HG03378 (cell line): ENCODE results near the gene ADD3.

Source experiments
- ATAC-seq: cut with Tn5 transposase; IDR thresholded peaks from one replicate; pipeline ENCODE4 v1.9.1; 2021; ENCODE audit warnings: mild to moderate bottlenecking, moderate library complexity; ENCODE audit not compliant: unreplicated experiment

ADD3 gene

DNA sequence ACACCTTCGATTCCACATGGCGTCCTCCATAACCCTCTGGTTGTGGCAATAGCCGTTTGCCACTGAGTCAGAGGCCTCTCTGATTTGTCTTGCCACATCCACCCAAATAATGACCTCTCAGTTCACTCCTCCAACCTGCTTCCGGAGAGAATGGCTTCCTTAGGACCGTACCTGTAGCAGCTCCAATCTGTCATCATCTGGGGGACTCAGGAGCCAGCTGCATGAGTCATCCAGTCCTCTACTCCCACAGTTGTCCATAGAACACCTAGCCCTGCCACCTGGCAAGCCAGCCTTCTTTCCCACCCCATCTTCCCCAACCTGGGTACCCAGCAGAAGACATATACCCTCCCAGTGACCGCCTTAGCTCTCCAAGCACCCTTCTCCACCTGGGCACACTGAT is 135.2 kb downstream of the ADD3 start:
- ATAC-seq = no peak

DNA sequence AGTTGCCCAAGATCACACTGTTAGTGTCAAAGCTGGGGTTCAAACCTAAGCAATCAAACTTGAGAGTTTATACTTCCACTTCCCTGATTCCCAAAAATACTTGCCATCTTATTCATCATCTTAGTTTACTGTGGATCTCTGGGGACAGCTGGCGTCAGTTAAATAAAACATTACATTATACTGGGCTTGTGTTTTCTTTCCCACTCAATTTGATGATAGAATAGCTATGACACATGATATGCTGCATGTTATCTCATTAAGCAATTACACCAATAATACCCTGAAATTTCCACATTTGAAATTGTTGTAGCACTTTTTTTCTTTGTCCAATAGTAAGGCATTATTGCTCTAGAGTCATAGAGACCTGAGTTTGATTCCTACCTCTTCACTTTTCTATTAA is 136.7 kb downstream of the ADD3 start:
- ATAC-seq = no peak

DNA sequence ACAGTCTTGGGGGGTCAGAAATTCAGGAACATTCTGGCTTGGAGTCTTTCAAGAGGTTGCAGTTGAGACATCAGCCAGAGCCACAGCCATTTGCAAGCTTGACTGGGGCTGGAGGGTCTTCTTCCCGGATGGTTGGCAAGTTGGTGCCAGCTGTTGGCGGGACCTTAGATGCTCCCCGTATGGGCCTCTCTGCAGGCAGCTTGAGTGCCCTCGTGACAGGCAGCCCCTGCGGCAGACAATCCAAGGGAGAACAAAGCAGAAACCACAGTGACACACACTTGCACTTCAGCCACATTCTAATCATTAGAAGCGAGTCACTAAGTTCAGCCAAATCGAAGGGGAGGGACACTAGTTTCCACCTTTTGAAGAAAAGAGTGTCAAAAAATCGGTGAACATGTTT is 140.2 kb downstream of the ADD3 start:
- no peak for ATAC-seq

DNA sequence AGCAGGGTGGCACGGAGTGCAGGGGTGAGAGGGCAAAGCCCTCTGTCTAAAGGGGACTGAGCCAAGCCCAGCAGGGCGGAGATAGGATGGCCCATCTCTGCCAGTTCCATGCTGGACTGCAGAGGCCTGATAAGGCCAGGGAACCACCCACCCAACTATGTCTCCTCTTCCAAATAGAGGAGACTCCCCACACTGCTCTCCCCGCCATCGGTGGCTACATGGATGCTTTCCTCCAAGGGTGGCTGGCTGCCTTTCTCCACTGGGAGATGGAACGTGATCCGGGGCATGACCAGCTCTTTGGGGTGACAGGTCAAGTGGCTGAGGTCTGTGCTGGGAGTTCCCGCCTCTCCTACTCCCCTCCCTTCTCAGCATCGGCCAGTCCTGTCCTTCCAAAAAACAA is 141.5 kb downstream of the ADD3 start:
- no peak for ATAC-seq

DNA sequence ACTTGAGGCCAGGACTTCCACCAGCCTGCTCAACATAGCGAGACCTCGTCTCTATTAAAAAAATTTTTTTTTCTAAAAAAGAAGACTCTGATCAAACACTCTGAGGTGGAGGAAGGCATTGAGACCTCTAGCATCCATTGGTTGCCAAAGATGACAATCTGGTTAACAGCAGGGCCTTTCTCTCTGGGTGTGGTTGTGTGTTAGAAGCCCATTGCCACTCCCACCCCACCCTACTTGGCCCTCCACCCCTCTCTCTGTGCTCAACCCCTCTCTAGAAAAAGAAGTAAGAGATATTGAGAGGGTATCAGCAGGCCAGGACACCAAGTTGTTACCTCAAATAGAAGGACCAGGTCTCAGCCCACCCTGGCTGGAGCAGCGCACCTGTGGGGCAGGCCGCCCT is 142.3 kb downstream of the ADD3 start:
- ATAC-seq = no peak

DNA sequence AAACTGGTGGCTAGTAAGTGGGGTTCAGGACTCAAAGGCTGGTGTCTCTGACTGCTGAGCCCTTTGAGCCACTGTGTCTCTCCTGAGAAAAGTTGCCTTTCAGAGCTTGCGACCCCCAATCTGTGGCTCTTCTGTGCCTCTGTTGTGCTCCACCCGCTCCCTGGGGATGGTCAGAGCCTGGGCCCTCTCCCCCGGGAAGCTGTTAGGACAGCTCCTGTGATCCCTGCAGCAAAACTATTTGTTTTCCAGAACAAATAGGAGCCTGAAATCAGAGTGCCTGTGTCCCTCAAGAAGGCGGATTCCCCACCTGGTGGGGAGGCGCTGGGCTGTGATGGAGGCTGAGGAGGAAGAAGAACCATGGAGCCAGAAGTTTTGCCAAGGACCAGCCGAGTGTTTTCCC is 143.2 kb downstream of the ADD3 start:
- no peak for ATAC-seq

DNA sequence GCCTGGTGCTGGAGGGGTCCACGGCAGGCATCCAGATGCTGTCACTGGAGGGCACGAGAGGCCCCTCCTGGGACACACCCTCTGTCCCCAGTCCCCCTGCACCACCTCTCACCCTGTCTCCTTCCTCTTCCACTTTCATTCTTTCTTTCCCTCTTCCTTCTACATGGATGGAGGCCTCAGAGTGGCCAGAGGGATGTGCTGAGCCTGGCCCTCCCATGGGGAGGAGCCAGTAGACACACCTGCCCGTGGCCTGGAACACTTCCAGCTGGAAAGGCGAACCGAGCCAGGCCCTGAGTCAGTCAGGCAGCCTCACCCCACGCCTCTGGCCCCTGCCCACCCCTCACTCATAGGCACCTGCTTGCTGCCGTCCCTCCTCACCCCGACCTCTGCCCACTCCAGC is 143.7 kb downstream of the ADD3 start:
- ATAC-seq = no peak

DNA sequence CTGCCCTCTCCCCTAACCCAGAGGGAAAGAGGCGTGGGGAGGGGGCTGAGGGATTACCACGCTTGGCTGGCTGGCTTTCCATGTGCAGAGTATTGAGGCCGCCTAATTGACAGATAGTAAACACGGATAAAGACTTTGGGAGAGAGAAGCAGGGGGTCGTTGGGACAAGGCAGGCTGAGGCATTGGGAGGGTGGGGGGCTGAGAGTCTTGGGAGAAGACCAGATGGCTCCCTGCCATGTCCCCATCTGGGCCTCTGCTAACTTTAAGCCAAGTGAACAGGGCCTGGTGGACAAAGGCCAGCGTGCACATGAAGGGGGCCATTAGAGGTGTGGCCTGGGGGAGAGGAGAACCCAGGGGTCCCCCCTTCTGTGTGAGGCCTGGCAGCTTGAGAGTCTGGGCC is 144.2 kb downstream of the ADD3 start:
- ATAC-seq = no peak

DNA sequence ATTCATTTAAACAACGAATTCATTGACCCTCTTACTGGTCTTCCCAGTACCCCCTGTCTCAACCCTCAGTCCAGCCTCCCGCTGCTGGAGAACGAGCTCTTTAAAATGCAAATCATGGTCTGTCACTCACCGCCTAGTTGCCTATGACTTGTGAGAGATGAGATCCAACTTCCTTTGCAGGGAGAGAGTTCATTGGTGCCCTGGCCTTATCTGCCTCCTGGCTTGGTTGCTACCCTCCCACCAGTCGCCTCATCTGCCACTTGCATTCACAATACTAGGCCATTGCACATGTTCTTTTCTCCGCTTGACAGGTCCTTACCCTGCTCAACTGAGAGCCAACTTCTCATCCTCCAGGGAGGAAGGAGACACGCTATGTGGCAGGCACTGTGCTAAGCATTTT is 145.6 kb downstream of the ADD3 start:
- ATAC-seq = no peak

DNA sequence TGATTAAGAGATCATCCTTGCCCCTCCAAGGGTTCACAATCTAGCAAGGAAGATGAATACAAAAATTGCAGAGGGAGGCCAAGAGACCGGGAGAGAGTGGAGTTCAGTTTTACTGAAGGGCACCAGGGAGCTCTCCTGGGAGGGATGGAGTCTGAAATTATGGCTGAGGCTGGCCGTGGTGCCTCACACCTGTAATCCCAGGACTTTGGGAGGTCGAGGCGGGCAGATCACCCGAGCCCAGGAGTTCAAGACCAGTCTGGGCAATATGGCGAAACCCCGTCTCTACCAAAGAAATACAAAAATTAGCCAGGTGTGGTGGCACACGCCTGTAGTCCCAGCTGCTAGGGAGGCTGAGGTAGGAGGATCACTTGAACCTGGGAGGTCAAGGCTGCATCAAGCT is 148.3 kb downstream of the ADD3 start:
- no peak for ATAC-seq

DNA sequence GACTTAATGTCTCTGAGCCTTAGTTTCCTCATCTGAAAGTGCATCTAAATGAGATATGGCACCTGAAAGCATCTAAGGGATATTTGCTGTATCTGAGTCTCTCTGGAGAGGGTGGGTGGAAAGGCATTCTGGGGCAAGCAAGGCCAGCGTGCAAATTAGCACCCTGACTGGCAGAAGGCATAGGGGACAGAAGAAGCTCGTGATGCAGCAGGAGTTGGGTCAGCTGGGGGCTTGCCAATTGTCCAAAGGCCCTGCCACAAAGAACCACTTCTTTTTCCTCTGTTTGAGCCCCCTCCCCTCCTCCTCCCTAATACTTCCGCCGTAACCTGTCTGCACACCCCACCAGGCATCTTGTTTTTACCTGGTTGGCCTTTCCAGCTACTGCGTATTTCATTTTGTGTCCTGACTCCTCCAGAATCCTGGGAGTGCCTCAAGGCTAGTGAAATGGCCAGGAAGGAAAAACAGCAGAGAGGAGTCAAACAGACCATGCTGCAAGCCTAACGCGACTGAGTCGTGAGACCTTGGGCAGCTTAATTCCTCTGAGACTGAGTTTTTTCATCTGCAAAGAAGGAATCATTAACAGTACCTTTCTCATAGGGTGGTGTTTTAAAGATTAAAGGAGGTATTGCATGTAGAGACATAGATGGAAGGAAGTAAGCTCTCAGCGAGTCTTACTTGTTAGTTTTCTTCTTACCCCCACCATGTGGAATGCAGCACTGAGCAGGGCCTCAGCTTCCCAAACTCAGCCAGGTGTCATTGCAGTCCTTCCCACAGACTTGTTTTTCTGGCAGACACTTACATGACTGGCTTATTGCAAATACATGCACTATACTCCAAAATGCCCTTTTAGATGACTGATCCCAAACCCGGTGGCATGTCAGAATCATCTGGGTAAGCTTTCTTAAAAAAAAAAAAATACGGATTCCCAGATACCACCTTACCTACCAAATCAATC is 150.5 kb downstream of the ADD3 start:
- ATAC-seq = no peak

DNA sequence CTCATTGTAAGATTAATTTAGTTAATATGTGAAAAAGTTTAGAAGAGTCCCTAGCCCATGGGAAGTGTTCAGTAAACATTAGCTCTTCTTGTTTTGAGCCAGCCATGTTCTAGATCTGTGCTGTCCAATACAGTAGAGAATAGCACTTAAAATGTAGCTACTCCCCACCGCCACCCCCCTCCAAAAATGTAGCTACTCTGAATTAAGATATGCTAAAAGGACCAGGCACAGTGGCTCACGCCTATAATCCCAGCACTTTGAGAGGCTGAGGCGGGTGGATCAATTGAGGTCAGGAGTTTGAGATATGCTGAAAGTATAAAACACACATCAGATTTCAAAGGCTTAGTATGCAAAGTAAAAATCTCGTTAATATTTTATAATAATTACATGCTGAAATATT is 152.3 kb downstream of the ADD3 start:
- ATAC-seq = no peak

DNA sequence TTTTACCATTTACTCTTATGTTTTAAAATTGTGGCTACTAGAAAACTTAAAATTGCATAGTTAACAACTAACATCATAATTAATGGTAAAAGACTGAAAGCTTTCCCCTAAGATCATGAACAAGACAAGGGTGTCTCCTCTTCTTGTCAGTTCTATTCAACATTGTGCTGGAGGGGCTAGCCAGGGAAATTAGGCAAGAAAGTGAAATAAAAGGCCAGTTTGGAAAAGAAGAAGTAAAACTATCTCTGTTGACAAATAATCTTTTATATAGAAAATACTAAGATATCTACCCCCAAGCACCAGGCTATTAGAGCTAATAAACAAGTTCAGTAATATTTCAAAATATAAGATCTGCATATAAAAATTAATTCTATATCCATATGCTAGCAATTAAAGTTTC is 152.7 kb downstream of the ADD3 start:
- ATAC-seq = no peak

DNA sequence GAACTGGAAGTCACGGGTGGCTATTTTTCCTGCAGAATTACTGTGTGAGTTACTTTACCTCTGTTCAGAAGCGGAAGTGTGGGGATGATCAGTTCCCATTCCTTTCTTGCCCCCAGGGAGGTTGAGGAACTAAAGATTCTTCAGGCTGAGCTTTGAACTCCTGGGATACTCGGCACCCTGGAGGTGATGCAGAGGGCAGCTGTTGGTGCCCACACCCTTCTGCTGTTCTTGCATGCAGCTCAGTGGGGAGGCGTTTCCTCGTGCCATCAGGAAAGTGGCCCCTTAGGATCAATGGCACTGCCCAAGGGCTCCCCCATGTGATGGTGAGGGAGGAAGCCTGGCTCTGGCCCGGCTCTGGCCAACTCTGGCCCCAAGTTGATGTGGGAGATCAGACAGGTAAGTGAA is 155.0 kb downstream of the ADD3 start:
- ATAC-seq = no peak

DNA sequence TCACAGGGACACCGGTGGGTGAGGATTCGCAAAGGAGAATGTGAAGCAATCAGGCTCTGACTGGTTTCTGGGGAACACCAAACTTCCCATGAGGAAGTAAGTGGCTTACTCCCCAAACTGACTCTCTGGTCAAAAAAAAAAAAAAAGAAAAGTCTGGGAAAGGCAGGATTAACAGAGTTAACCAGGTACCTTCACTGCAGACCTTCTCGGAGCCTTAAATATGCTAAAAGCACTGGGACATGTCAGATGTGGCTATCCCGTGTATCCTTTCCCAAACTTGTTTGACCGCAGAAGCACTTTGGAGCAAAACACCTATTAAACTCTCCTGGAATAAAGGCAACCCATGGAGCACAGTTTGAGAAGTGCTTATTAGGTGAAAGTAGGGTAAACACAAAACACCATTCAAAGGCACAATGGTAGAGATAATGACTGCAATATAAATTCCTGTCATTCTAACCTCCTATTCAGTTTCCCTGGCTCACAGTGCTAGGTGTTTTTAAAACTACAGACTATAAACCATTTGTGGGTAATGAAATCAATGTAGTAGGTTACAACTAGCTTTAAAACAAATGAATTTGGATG is 155.5 kb downstream of the ADD3 start:
- ATAC-seq = no peak

DNA sequence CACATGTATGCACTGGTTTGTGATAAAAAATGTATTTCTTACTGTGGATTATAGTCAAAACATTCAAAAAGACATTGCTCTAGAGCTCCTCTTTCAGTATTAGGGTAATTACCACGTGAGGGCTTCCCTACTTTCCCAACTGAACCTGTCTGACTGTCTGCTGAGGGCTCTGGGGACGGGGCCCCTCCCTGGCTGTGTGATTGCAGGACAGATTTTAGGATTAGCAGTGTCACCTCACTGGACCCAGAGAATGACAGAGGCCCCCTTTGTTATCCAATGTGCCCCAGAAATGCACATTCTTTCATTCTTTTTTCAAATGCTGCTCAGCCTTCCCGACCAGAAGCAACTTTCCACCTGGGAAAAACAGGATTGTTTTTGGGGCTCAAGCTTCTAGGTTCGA is 156.1 kb downstream of the ADD3 start:
- ATAC-seq = no peak

DNA sequence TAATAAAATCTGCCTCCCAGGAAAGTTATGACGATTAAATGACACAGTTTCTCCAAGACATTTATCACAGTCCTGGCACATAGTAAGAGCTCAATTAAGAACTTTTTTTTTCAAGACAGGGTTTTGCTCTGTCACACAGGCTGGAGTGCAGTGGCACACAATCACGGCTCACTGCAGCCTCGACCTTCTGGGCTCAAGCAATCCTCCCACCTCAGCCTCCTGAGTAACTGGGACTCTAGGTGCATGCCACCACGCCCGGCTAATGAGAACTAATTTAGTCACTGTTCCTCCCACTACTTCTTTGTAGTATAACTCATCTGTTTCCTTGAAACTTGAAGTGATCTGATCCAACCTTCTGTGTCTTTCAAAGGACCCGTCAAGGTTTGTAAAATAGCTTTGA is 157.5 kb downstream of the ADD3 start:
- no peak for ATAC-seq

DNA sequence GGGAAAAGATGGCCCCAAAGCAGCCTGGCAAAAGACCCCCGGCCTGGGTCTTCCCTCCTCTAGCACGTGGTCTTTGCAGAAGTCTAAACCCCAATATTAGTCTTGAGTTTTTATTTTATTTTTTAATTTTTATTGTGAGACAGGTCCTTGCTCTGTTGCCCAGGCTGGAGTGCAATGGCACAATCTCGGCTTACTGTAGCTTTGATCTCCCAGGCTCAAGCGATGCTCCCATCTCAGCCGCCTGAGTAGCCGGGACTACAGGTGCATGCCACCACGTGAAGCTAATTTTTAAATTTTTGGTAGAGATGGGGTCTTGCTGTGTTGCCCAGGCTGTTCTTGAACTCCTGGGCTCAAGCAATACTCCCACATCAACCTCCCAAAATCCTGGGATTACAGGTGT is 159.4 kb downstream of the ADD3 start:
- ATAC-seq = no peak

DNA sequence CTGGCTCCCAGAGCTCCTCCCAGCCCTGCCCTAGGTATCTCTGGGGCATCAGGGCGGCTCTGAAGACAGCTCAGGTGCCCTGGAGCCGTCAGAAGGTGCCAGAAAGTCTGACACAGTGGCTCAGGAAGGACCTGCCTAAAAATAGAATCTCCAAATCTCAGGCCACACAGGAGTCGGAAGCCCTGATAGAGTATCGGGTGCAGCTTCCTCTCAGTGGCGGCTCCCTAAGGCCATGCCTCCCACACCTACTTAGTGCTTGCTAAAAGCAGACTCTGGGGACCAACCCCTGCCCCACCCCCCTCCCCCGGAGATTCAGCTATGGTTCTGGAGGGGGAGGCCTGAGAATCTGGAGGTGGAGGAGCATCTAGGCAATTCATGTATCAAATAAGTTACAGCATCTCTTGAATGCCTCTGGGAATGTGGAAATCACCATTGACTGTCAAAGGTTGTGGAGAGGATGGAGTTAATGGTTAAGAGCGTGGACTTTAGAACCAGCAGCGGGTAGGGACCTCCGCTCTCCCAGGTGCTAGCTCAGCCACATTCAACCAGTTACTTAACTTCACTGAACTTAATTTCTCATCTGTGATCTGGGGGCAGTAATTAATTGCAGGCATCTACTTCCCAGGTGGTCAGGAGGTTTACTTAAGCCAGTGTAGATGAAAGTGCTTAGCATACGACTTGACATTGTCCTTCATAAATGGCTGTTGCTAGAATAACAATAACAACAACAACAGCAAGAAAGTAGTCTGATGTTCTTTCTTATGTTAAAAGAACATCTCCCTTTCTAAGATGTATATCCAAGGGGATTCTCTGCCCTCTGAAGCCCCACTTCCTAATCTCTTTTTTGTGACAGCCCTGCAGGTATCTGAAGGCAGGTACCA is 161.1 kb downstream of the ADD3 start:
- peak; percentile 47 for ATAC-seq

DNA sequence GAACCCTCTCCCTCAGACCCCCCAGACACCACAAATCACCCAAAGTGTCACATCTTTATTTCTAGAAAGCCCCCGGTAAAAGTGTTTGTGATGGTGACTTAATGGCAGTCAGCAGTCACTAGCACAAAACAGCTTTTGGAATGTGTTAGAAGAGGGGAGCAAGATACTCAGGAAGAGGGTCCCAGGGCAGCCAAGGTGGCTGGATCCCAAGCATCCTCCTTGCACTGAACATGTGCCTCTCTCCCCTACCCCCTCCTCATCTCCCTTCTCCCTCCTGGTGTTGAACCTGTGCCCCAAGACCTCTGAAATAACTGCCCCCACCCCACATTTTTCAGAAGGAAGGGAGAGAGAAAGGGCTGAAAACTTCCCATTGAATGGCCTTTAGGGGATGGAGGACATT is 161.8 kb downstream of the ADD3 start:
- no peak for ATAC-seq

DNA sequence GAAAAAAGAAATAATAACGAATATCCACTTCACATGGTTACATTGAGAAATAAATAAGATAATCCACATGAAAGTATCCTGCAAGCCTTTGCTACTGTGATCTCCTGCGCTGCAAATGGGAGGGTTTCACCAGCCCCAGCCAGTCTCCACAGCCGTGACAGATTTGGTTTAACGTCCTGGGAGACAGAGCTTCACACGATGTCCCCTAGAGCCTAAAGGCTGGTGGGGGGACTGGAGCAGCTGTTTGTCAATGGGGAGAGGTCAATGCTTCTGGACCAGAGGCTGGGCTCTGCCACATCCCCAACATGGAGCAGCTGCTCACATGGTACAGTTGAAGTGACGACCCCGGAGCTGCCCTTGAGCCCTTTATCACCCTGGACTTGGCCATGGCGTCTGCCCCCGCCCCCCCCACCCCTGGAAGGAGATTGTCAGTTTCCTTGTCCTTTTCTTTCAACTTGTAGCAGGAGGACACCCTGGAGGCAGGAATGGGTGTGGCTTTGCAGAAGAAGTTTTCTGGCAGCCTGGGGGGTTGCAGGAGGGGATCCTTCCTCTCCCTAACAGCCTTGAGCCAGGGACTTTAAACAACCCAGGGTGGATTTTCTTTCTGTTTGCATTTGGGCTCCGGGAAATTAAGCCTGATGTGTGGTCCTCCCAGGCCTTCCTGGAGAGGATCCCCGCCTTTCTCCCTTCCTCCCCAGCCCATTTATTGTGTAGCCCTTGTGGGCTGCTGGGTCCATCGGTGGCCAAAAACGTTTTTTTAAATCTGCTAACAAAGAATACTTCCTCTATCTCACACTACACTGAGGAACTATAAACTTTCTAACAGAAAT is 162.6 kb downstream of the ADD3 start:
- no peak for ATAC-seq
